Mononuclear cell (primary cell): ENCODE results near the gene UBE2Q1. TPM values are rescaled to one million over a fixed set of nuclear protein-coding genes. Genes with fewer than 3 reads are reported as not detected.

ENCODE experiments used
- H3K27me3 ChIP-seq: 2 replicates; pipeline ENCODE4 v1.6.0; 2011; ENCODE audit warnings: low read length, control low read depth; ENCODE audit not compliant: insufficient read depth
- H3K4me1 ChIP-seq: 2 replicates; pipeline ENCODE4 v1.5.1; 2011; ENCODE audit warnings: mild to moderate bottlenecking, low read length, control low read depth; ENCODE audit not compliant: insufficient read depth
- H3K4me3 ChIP-seq: 2 replicates; pipeline ENCODE4 v1.5.1; 2011; ENCODE audit warnings: mild to moderate bottlenecking, low read length, moderate library complexity
- H3K9me3 ChIP-seq: 2 replicates; pipeline ENCODE4 v1.5.1; 2011; ENCODE audit warnings: low read depth, mild to moderate bottlenecking, control low read depth, low read length
- total RNA-seq: library from RNA; depleted of rRNA; stranded (reverse); fragments of >200 nt; gene quantifications from one replicate; pipeline ENCODE4 v1.2.3, GENCODE V29; 2012

Gene UBE2Q1
- total RNA-seq, result 30.7 TPM

GRCh38 chr1:154557939-154558719, at the start of gene UBE2Q1:
UBE2Q1 (minus strand) TSS chr1:154558662; CDS start chr1:154558553, 109 bp downstream.
- peak within 1 kb of the TSS; percentile 73 for H3K4me3 ChIP-seq
- H3K27me3 ChIP-seq, result no peaks in the 10 kb centered on the region
- peaks cover 29% of the 10 kb centered on the region for H3K4me1 ChIP-seq
- H3K9me3 ChIP-seq, result no peaks in the 10 kb centered on the region

GRCh38 chr1:154607609-154608396, 49.3 kb upstream of the UBE2Q1 start, which contains the start of gene ADAR:
ADAR (minus strand) TSS chr1:154608186; CDS start chr1:154608006, 180 bp downstream.
- Histone ChIP-seq H3K9me3 (no peaks in the 10 kb centered on the region), H3K4me3 (peak within 1 kb of the TSS; percentile 86), H3K4me1 (peaks cover 72% of the 10 kb centered on the region), H3K27me3 (no peaks in the 10 kb centered on the region)

DNA sequence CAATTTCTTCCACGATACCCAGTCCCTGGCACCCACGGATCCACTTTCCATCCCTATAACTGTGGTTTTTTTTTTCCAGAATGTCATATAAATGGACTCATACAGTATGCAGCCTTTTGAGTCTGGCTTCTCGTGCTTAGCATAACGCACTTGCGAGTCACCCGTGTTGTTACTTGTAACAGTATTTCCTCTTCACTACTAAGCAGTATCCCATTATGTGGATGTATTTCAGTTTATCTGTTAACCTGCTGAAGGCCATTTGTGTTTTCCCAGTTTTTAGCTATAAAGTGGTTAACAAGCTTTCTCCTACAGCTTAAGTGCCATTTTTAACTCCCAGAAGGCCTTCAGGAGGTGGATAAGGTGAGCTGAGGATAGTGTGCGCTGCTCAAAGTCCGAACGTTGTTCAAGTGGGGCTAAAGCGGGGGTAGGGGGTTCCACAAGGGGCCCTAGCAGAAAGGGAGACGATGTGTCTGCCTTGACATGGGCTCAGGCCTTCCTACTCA, 48.7 kb upstream of the UBE2Q1 start:
- peaks cover 76% of the 10 kb centered on the region for H3K4me1 ChIP-seq
- H3K4me3 ChIP-seq, result peak overlapping the region; percentile 86
- H3K9me3 ChIP-seq, result no peaks in the 10 kb centered on the region
- H3K27me3 ChIP-seq, result no peaks in the 10 kb centered on the region

- Histone ChIP-seq H3K9me3 (no peaks in the 10 kb centered on the region), H3K4me3 (no peak overlapping the region), H3K4me1 (peaks cover 75% of the 10 kb centered on the region), H3K27me3 (no peaks in the 10 kb centered on the region)
Observed at GRCh38 chr1:154605534-154605933, 47.1 kb upstream of the UBE2Q1 start.

DNA sequence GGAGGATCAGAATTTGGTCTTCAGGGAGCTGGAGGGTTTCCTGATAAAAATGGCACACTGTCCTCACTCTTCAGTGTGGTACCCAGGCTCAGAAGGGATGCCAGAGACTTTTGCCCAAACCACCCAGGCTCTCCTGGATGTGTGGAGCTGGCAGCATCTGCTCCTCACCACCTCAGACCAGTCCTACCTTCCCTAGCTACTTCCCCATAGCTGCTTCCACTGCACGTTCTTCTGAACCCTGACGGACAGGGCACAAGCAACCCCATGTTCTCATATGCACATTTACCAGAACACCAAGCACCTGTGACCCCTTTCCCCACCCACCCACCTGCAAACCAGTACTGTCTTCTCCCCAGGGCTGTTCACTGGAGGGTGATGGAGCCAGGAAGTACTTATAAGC, 44.9 kb upstream of the UBE2Q1 start:
- H3K4me3 ChIP-seq, result no peak overlapping the region
- no peaks in the 10 kb centered on the region for H3K27me3 ChIP-seq
- H3K9me3 ChIP-seq, result no peaks in the 10 kb centered on the region
- H3K4me1 ChIP-seq, result peaks cover 58% of the 10 kb centered on the region

DNA sequence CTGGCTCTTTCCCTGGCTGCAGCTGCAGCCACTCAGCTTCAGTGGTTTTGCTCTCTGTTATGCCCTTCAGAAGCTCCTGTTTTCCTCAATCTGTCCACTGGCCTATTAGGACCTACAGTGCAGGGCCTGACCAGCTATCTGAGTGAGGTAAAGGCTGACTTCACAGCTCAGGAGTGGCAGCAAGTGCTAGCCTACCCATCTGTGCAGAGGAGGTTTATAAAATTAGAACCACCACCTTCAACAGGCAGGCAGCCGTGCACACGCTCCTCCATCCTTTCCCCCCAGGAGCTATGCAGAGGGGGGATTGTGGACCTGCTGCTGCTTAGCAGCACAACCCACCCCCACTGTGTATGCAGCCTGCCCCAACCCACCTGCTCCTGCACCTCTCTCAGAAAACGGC, 41.2 kb upstream of the UBE2Q1 start:
- Histone ChIP-seq H3K9me3 (no peaks in the 10 kb centered on the region), H3K4me3 (no peak overlapping the region), H3K4me1 (peaks cover 35% of the 10 kb centered on the region), H3K27me3 (no peaks in the 10 kb centered on the region)

DNA sequence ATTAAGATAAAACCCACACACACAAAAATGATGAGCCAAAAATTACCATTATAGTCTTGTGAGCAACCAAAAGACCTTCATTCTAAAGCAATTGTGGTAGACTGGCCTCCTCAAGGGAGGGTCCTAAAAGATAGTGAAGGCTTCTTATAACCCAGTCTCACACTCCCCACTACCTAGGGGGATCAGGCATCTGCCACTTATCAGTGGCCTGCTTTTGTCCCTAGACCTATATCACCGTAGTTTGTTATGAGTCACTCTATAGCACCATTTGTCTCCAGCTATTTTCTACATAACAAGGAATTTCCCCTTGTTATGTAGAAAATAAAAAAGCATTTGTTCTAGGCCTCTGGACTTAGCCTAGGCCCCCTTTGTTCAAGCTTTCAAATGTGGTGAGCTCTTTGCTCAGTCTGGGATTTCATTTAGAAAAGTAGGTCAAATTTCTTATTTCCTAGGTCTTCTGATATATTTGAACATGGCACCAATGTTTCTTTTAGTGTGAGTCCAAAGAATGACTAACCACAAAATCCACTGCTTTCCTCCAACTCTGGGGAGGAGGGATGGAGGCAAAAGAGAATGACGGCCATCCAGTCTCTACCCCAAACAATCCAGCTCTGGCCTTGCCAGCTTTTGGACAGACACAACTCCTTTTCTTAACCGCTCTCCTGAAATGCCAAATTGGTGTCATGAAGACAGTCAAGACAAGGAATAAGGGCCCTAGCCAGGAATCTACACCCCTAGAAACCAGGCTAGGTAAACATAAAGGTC, 40.6 kb upstream of the UBE2Q1 start:
- Histone ChIP-seq H3K4me1 (peaks cover 29% of the 10 kb centered on the region), H3K4me3 (no peak overlapping the region), H3K27me3 (no peaks in the 10 kb centered on the region), H3K9me3 (no peaks in the 10 kb centered on the region)

DNA sequence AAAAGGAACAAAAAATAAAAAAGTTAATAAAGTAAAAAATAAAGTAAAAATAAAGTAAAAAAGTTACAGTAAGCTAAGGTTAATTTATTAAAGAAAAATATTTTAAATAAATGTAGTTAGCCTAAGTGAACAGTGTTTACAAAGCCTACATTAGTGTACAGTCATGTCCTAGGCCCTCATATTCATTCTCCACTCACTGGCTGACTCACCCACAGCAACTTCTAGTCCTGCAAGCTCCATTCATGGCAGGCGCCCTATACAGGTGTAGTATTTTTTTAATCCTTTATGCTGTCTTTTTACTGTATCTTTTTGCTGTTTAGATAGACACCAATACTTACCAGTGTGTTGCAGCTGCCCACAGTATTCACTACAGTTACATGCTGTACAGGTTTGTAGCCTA, 37.2 kb upstream of the UBE2Q1 start:
- no peak overlapping the region for H3K4me3 ChIP-seq
- peaks cover under 1% of the 10 kb centered on the region for H3K4me1 ChIP-seq
- no peaks in the 10 kb centered on the region for H3K9me3 ChIP-seq
- no peaks in the 10 kb centered on the region for H3K27me3 ChIP-seq

DNA sequence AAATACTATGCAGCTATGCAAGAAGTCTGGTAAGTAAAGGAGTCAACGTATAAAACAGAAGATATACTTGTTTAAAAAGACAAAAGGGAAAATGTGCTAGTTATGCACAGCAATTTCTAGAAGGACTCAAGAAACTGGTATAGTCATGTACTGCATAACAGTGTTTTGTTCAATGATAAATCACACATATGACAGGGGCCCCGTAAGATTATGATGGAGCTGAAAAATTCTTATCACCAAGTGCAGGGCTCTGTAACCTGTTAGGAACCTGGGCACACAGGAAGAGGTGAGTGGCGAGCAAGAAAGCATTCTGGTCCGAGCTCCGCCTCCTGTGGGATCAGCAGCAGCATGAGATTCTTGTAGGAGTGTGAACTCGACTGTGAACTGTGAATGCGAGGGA, 36.3 kb upstream of the UBE2Q1 start:
- Histone ChIP-seq H3K4me1 (no peaks in the 10 kb centered on the region), H3K27me3 (no peaks in the 10 kb centered on the region), H3K9me3 (no peaks in the 10 kb centered on the region), H3K4me3 (no peak overlapping the region)

GRCh38 chr1:154593390-154593789, 34.9 kb upstream of the UBE2Q1 start:
- Histone ChIP-seq H3K9me3 (no peaks in the 10 kb centered on the region), H3K27me3 (no peaks in the 10 kb centered on the region), H3K4me1 (no peaks in the 10 kb centered on the region), H3K4me3 (no peak overlapping the region)

- no peak overlapping the region for H3K4me3 ChIP-seq
- H3K4me1 ChIP-seq, result no peaks in the 10 kb centered on the region
- no peaks in the 10 kb centered on the region for H3K9me3 ChIP-seq
- no peaks in the 10 kb centered on the region for H3K27me3 ChIP-seq
Observed at GRCh38 chr1:154591206-154591605, 32.7 kb upstream of the UBE2Q1 start.

DNA sequence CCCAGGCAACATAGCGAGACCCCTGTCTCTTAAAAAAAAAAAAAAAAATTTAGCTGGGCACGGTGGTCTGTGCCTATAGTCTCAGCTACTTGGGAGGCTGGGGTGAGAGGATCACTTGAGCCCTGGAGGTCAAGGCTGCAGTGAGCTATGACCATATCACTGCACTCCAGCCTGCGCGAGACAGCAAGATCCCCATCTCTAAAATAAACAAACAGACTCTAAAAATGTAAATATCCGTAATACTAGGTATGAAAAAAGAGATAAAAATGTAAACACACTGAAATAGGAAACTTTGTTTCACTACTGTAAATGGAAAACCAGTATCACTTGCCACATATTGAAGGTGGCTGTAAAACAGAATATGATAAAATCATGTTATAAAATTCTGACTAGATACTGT, 32.3 kb upstream of the UBE2Q1 start:
- H3K4me3 ChIP-seq, result no peak overlapping the region
- H3K4me1 ChIP-seq, result no peaks in the 10 kb centered on the region
- H3K9me3 ChIP-seq, result no peaks in the 10 kb centered on the region
- H3K27me3 ChIP-seq, result no peaks in the 10 kb centered on the region

DNA sequence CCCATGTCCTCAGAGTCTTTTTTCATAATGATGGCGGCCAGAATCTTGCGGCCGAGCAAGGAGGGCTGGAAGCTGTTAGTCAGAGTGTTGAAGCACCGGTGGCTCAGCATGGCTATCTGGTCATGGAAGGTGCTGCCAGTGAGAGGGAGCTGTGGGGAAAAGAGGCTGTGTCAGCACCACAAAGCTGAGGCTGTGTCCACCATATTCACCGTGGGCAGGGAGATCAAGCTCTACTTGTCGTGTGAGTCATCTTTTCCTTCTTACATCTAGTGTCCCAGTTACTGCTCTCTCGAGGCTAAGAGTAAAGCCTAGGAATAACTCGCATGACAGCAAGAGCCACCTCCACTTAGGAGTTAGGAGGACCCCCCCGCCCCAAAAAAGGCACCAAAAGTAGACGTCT, 31.3 kb upstream of the UBE2Q1 start:
- H3K4me1 ChIP-seq, result no peaks in the 10 kb centered on the region
- H3K27me3 ChIP-seq, result no peaks in the 10 kb centered on the region
- no peaks in the 10 kb centered on the region for H3K9me3 ChIP-seq
- H3K4me3 ChIP-seq, result no peak overlapping the region

- Histone ChIP-seq H3K9me3 (no peaks in the 10 kb centered on the region), H3K27me3 (no peaks in the 10 kb centered on the region), H3K4me3 (no peak overlapping the region), H3K4me1 (no peaks in the 10 kb centered on the region)
Observed at GRCh38 chr1:154586641-154587040, 28.2 kb upstream of the UBE2Q1 start.

GRCh38 chr1:154586231-154586630, 27.8 kb upstream of the UBE2Q1 start:
- Histone ChIP-seq H3K4me1 (no peaks in the 10 kb centered on the region), H3K9me3 (no peaks in the 10 kb centered on the region), H3K4me3 (no peak overlapping the region), H3K27me3 (no peaks in the 10 kb centered on the region)
